ENCODE data around the gene DGCR6L. TPM values are rescaled to one million over a fixed set of nuclear protein-coding genes. Genes with fewer than 3 reads are reported as not detected.
"Not testable (repeated sequence)": the region's sequence is repeated elsewhere in the genome, so short reads cannot be mapped to it uniquely, and the experiment has no call there.

DGCR6L gene
- total RNA-seq, 4 donors from 2014 or later: 27.7 to 52.3 (median 36.9) TPM

DNA sequence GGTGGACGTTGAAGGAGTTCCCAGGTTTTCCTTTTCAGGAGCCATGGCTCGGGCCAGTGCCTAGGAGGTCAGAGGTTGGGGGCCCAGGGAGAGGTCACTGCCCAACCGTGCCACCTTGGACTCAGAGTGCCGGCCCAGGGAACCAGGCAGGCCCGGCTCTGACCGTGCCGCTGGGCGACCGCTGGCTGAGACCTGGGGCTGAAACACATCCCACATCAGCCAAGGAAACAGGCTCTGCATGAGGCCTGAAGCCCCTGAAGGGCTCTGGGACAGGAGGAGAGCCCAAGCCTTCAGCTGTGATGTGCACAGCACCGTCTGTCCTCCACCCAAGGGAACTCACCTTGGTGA lies 29.8 kb downstream of the DGCR6L start:
- in situ Hi-C loops (cut with MboI; ENCODE audit: low pct_ligation_motif_present in 1 of 4, low pct_unique_long_range_greater_than_20kb in 1 of 4, low sequenced_read_pairs in 3 of 4): loop anchor here in 3 of 4 donors (5.0 to 10.0 kb wide), 2 partner anchors 133 to 135 kb away; partner anchors contain the start of gene CCDC188 (in 2 of the 3)

GRCh38 chr22:20289182-20290044 lies 30.4 kb downstream of the DGCR6L start:
- WGBS, 2 donors (ENCODE audit: low coverage in 1 of 2): 76% methylated on average over 17 of the region's 23 CpGs; no CpG with 5 or more reads in 1 of the 2 donors
- H3K9me3 ChIP-seq; H3K27me3 ChIP-seq; H3K4me1 ChIP-seq; H3K36me3 ChIP-seq; H3K4me3 ChIP-seq; intact Hi-C loops (cut with DNase I; ENCODE audit: low total_unique reads); H3K27ac ChIP-seq; DNase-seq: not testable (repeated sequence)
- in situ Hi-C loops (cut with MboI; ENCODE audit: low pct_ligation_motif_present in 1 of 4, low pct_unique_long_range_greater_than_20kb in 1 of 4, low sequenced_read_pairs in 3 of 4): loop anchor here in 3 of 4 donors (5.0 to 10.0 kb wide), 2 partner anchors 132 to 135 kb away; partner anchors contain the start of gene CCDC188 (in 2 of the 3)

More for the DNA sequence above, 29.8 kb downstream of the DGCR6L start:
- Histone ChIP-seq H3K27me3 (no peaks in the 10 kb centered on the region), H3K4me3 (no peak overlapping the region), H3K27ac (no peak overlapping the region), H3K4me1 (no peaks in the 10 kb centered on the region), H3K36me3 (no peaks in the 10 kb centered on the region), H3K9me3 (no peaks in the 10 kb centered on the region)
- DNase-seq: no peak
- TF ChIP-seq POLR2AphosphoS5 (IDR thresholded peaks at IDR 0.05): no peak
- no peak for TF ChIP-seq POLR2A (IDR thresholded peaks at IDR 0.05)
- TF ChIP-seq, protein P1, sequence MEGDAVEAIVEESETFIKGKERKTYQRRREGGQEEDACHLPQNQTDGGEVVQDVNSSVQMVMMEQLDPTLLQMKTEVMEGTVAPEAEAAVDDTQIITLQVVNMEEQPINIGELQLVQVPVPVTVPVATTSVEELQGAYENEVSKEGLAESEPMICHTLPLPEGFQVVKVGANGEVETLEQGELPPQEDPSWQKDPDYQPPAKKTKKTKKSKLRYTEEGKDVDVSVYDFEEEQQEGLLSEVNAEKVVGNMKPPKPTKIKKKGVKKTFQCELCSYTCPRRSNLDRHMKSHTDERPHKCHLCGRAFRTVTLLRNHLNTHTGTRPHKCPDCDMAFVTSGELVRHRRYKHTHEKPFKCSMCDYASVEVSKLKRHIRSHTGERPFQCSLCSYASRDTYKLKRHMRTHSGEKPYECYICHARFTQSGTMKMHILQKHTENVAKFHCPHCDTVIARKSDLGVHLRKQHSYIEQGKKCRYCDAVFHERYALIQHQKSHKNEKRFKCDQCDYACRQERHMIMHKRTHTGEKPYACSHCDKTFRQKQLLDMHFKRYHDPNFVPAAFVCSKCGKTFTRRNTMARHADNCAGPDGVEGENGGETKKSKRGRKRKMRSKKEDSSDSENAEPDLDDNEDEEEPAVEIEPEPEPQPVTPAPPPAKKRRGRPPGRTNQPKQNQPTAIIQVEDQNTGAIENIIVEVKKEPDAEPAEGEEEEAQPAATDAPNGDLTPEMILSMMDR (IDR thresholded peaks at IDR 0.05): no peak
- TF ChIP-seq EP300 (IDR thresholded peaks at IDR 0.05; ENCODE audit: low read depth): no peak
- intact Hi-C loops (cut with DNase I; ENCODE audit: low total_unique reads): no loop called here
- WGBS, 2 donors (ENCODE audit: low coverage in 1 of 2): 70% methylated on average over 10 of the region's 10 CpGs; no CpG with 5 or more reads in 1 of the 2 donors

DNA sequence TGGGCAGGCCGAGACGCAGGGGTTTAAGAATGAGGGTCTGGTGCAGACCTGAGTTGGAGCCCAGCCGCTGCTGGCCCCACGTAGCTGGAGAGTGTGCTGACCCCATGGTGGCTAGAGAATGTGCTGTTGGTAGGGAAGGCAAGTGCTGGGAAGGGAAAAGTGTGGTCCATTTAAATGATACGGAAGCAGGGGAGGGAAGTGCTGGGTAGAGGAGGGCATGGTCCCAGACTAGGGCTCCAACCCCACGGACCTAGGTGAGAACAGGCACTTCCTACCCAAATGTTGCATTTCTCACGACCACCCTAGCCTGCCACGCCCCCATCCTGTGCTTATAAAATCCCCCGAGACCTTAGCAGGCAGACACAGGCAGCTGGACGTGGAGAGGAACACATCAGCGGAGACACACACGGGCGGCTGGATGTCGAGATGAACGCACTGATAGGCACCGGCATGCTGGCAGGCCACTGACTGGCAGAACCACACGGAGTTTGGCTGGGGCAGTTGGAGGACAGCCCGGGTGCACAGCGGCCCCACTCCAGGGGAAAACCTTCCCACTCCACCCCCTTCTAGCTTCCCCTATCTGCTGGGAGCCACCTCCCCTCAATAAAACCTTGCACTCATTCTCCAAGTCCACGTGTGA lies 33.0 kb downstream of the DGCR6L start:
- H3K27me3 ChIP-seq; H3K9me3 ChIP-seq; H3K4me1 ChIP-seq; H3K36me3 ChIP-seq; H3K27ac ChIP-seq; intact Hi-C loops (cut with DNase I; ENCODE audit: low total_unique reads); in situ Hi-C loops (cut with MboI; ENCODE audit: low pct_ligation_motif_present in 1 of 4, low pct_unique_long_range_greater_than_20kb in 1 of 4, low sequenced_read_pairs in 3 of 4); H3K4me3 ChIP-seq; DNase-seq: not testable (repeated sequence)
- 48 to 52% methylated on average over 3 to 9 of the region's 20 CpGs for WGBS, 2 donors (ENCODE audit: low coverage in 1 of 2)

DNA sequence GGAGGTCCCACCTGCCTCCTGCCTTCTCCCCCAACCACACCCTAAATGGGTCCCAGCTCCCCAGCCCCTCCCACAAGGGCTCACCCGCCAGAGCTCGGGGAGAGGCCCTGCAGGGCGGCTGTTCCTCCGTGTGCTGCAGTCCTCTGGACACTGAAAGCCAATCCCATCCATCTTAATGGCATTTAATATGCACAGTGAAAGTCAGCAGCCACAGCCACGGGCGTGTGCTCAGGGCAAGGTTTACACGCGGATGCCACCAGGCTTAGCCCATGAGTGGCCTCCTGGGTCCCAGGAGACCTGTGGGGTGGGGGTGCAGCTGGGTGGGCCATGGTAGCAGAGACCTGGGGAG lies 33.6 kb downstream of the DGCR6L start:
- H3K4me1 ChIP-seq; DNase-seq; H3K9me3 ChIP-seq; H3K36me3 ChIP-seq; in situ Hi-C loops (cut with MboI; ENCODE audit: low pct_ligation_motif_present in 1 of 4, low pct_unique_long_range_greater_than_20kb in 1 of 4, low sequenced_read_pairs in 3 of 4); H3K27me3 ChIP-seq; intact Hi-C loops (cut with DNase I; ENCODE audit: low total_unique reads); H3K4me3 ChIP-seq; H3K27ac ChIP-seq: not testable (repeated sequence)
- 17 to 30% methylated on average over 2 to 5 of the region's 8 CpGs for WGBS, 2 donors (ENCODE audit: low coverage in 1 of 2)

DNA sequence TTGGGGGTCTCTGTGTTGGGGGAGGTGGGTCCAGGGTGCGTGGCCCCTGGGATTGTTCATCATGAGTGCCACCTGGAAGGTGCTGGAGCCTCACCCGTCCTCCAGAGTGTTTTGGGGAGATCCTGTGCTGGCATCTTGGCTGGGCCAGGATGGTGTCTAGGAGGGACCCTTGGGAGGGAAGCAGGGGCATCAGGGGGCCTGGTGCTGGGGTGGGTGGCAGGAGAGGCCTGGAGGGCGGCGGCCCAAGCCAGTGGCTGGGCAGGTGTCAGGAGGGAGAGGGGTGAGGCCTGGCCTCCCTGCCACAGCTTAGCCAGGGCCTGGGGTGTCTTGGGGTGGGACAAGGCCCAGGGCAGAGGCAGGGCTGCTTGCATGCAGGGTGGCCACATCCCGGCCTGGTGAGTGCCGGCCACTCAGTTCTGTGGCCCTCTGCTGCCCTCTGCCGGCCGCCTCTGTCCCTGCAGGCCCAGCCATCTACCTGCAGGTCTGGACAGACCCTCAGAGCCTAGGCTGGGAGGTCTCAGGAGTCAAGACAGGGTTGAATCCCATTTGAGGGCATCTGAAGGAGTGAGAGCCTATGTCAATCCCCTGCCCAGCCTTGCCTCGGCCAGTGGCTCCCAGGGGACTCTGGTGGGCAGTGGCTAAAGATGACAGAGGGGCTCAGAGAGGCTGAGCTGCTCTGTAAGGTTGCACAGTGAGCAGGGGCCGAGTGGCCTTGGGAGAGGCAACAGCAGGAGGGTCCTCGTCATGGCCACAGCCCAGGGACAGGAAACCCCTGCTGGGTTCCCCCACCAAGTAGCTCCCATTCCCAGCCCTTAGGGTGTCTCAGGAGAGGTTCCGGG lies 34.2 kb downstream of the DGCR6L start:
- H3K9me3 ChIP-seq; in situ Hi-C loops (cut with MboI; ENCODE audit: low pct_ligation_motif_present in 1 of 4, low pct_unique_long_range_greater_than_20kb in 1 of 4, low sequenced_read_pairs in 3 of 4); H3K27ac ChIP-seq; H3K4me1 ChIP-seq; H3K4me3 ChIP-seq; H3K27me3 ChIP-seq; H3K36me3 ChIP-seq: not testable (repeated sequence)
- intact Hi-C loops (cut with DNase I; ENCODE audit: low total_unique reads): loop anchor here (2.0 kb wide), 1 partner anchor 125 kb away; no protein-coding TSS in a partner anchor
- WGBS, 2 donors (ENCODE audit: low coverage in 1 of 2): 35% methylated on average over 10 of the region's 12 CpGs; no CpG with 5 or more reads in 1 of the 2 donors
- peak; percentile 76 for DNase-seq
- TF ChIP-seq, protein P1 (IDR thresholded peaks at IDR 0.05): peak; percentile 61 to 87 (median 83)

Data from transverse colon (tissue), 4 donors.